CD14-positive monocyte (primary cell): ENCODE results near the gene SLC9A9. TPM values are rescaled to one million over a fixed set of nuclear protein-coding genes. Genes with fewer than 3 reads are reported as not detected.

Source experiments
- DNase-seq, 3 donors: peaks; one replicate each; pipeline ENCODE4 v3.0.0-alpha.2; 2011 to 2022
- H2AFZ ChIP-seq: 2 replicates; pipeline ENCODE4 v1.6.0; 2012; ENCODE audit warnings: mild to moderate bottlenecking, low read depth, low read length, inconsistent platforms; ENCODE audit not compliant: insufficient read depth, poor library complexity, severe bottlenecking
- H3K27ac ChIP-seq, 2 donors: 1 replicate in 1 of 2; 2 replicates in 1 of 2; pipeline ENCODE4 v1.5.1; 2012 to 2013; ENCODE audit warnings: low read length in 2 of 2, control low read depth in 1 of 2, inconsistent platforms in 1 of 2, low read depth in 1 of 2, mild to moderate bottlenecking in 1 of 2
- H3K27me3 ChIP-seq, 2 donors: one replicate each; pipeline versions ENCODE4 v1.6.0 to v1.6.1; 2011 to 2013; ENCODE audit warnings: low read length in 2 of 2; ENCODE audit not compliant: control insufficient read depth in 2 of 2, insufficient read depth in 2 of 2
- H3K36me3 ChIP-seq, 2 donors: replicated peaks in 1 of 2; 1 replicate in 1 of 2; 2 replicates in 1 of 2; pipeline versions ENCODE4 v1.5.1 to v1.6.1; 2012 to 2013; ENCODE audit warnings: low read length in 2 of 2, control low read depth in 1 of 2, inconsistent platforms in 1 of 2, mild to moderate bottlenecking in 1 of 2; ENCODE audit not compliant: insufficient read depth in 2 of 2, control insufficient read depth in 1 of 2
- H3K4me1 ChIP-seq, 2 donors: 1 replicate in 1 of 2; 2 replicates in 1 of 2; pipeline versions ENCODE4 v1.5.1 to v1.6.1; 2012 to 2013; ENCODE audit warnings: low read length in 2 of 2, control low read depth in 1 of 2, inconsistent platforms in 1 of 2, mild to moderate bottlenecking in 1 of 2, moderate library complexity in 1 of 2; ENCODE audit not compliant: insufficient read depth in 2 of 2, control insufficient read depth in 1 of 2
- H3K4me2 ChIP-seq: replicated peaks from 2 replicates; pipeline ENCODE3; 2012; ENCODE audit warnings: low read length, moderate library complexity, mild to moderate bottlenecking; ENCODE audit not compliant: poor library complexity, severe bottlenecking; ENCODE audit errors: extremely low read depth
- H3K4me3 ChIP-seq, 3 experiments: fragments of 200-600 bp in 1 of 3; sonication (generic) in 1 of 3; replicated peaks in 1 of 3; 1 replicate in 2 of 3; 2 replicates in 1 of 3; pipeline ENCODE4 v1.5.1; 2011 to 2013; ENCODE audit warnings: low read length in 3 of 3, mild to moderate bottlenecking in 3 of 3, control low read depth in 2 of 3, low read depth in 2 of 3, inconsistent platforms in 1 of 3, moderate library complexity in 1 of 3
- H3K79me2 ChIP-seq: 2 replicates; pipeline ENCODE4 v1.6.0; 2012; ENCODE audit warnings: mild to moderate bottlenecking, control low read depth, inconsistent platforms, low read length, moderate library complexity; ENCODE audit not compliant: insufficient read depth
- H3K9ac ChIP-seq: 2 replicates; pipeline ENCODE4 v1.6.0; 2017; ENCODE audit warnings: low read length, mild to moderate bottlenecking; ENCODE audit not compliant: insufficient read depth, poor library complexity, severe bottlenecking
- H3K9me3 ChIP-seq, 2 donors: replicated peaks in 1 of 2; 1 replicate in 1 of 2; 2 replicates in 1 of 2; pipeline versions ENCODE4 v1.5.1 to v1.6.1; 2012 to 2013; ENCODE audit warnings: low read length in 2 of 2, control low read depth in 1 of 2; ENCODE audit not compliant: control insufficient read depth in 1 of 2, insufficient read depth in 1 of 2
- H4K20me1 ChIP-seq: 2 replicates; pipeline ENCODE4 v1.6.0; 2012; ENCODE audit warnings: mild to moderate bottlenecking, low read length, control low read depth, moderate library complexity; ENCODE audit not compliant: insufficient read depth
- H3K27ac Mint-ChIP-seq, 7 donors: one replicate each; pipeline ENCODE4 v1.8.0; 2020; ENCODE audit warnings: mild to moderate bottlenecking in 7 of 7, mixed read lengths in 7 of 7, moderate library complexity in 6 of 7, inconsistent platforms in 2 of 7
- H3K27me3 Mint-ChIP-seq, 3 donors: one replicate each; pipeline ENCODE4 v1.8.0; 2021 to 2022; ENCODE audit warnings: low read depth in 3 of 3, mild to moderate bottlenecking in 3 of 3, mixed read lengths in 3 of 3, moderate library complexity in 3 of 3, inconsistent platforms in 1 of 3
- H3K36me3 Mint-ChIP-seq, 2 donors: one replicate each; pipeline ENCODE4 v1.8.0; 2020; ENCODE audit warnings: mixed read lengths in 2 of 2, inconsistent platforms in 1 of 2, mild to moderate bottlenecking in 1 of 2
- H3K4me1 Mint-ChIP-seq: one replicate; pipeline ENCODE4 v1.8.0; 2020; ENCODE audit warnings: mild to moderate bottlenecking, mixed read lengths
- H3K4me3 Mint-ChIP-seq, 2 donors: one replicate each; pipeline ENCODE4 v1.8.0; 2020; ENCODE audit warnings: mild to moderate bottlenecking in 2 of 2, mixed read lengths in 2 of 2, moderate library complexity in 1 of 2
- H3K9me3 Mint-ChIP-seq, 7 donors: one replicate each; pipeline ENCODE4 v1.8.0; 2020 to 2022; ENCODE audit warnings: mixed read lengths in 7 of 7, mild to moderate bottlenecking in 6 of 7, moderate library complexity in 6 of 7, inconsistent platforms in 2 of 7
- CTCF ChIP-seq: fragments of 200-600 bp; IDR thresholded peaks from one replicate; pipeline ENCODE4 v1.8.0; 2022; ENCODE audit warnings: antibody characterized with exemption, mild to moderate bottlenecking
- WGBS: methylation state at CpG from one replicate; pipeline ENCODE4 v1.1.5; 2013; ENCODE audit warnings: missing lambda C conversion rate; ENCODE audit not compliant: insufficient coverage; 5-methylcytosine and 5-hydroxymethylcytosine counted together
- intact Hi-C, 2 donors: fragments of 100-400 bp; cut with micrococcal nuclease; formaldehyde crosslinking; loops; one replicate each; pipeline versions ENCODE4 v1.15.0 to v1.15.1; 2023
- polyA plus RNA-seq, 3 donors: library from polyadenylated mRNA; depleted of rRNA in 1 of 3; unstranded in 2 of 3; stranded (reverse) in 1 of 3; fragments of 300-500 nt in 2 of 3; fragments of >200 nt in 1 of 3; fragmentation: Illumina TruSeq in 2 of 3; gene quantifications; 1 replicate in 2 of 3; 2 replicates in 1 of 3; pipeline ENCODE4 v1.2.3, GENCODE V29; 2012 to 2021

The SLC9A9 gene
- polyA plus RNA-seq, 3 donors = 14.1 to 32.8 (median 27.0) TPM

- no peaks in the 10 kb centered on the region for H3K4me1 ChIP-seq
- H3K36me3 ChIP-seq = no peaks in the 10 kb centered on the region
- no peak overlapping the region for H2AFZ ChIP-seq
- Mint-ChIP-seq H3K36me3 (no peaks in the 10 kb centered on the region), H3K27me3 (peaks cover 0 to 1% (median 0%) of the 10 kb centered on the region in 3 donors), H3K4me1 (no peaks in the 10 kb centered on the region), H3K9me3 (peaks cover 0 to under 1% (median 0%) of the 10 kb centered on the region in 7 donors), H3K27ac (no peak overlapping the region), H3K4me3 (no peak overlapping the region)
- intact Hi-C loops = no loop called here
- H3K9ac ChIP-seq = no peak overlapping the region
- no peaks in the 10 kb centered on the region for H4K20me1 ChIP-seq
- H3K4me3 ChIP-seq = no peak overlapping the region
- DNase-seq = no peak
- H3K4me2 ChIP-seq = no peak overlapping the region
- H3K27ac ChIP-seq = no peak overlapping the region
- no peak for TF ChIP-seq CTCF
- no peaks in the 10 kb centered on the region for H3K79me2 ChIP-seq
- 54% methylated on average over 2 of the region's 3 CpGs for WGBS
- H3K9me3 ChIP-seq = no peaks in the 10 kb centered on the region
- no peaks in the 10 kb centered on the region for H3K27me3 ChIP-seq
Measured at GRCh38 chr3:143242101-143242500, 606.2 kb downstream of the SLC9A9 start.

- no peak for DNase-seq
- Mint-ChIP-seq H3K36me3 (no peaks in the 10 kb centered on the region), H3K4me1 (no peaks in the 10 kb centered on the region), H3K27ac (no peak overlapping the region), H3K9me3 (peaks cover 0 to 5% (median 0%) of the 10 kb centered on the region in 7 donors), H3K4me3 (no peak overlapping the region), H3K27me3 (peaks cover 0 to 1% (median 0%) of the 10 kb centered on the region in 3 donors)
- no peak for TF ChIP-seq CTCF
- Histone ChIP-seq H3K27ac (no peak overlapping the region), H3K27me3 (no peaks in the 10 kb centered on the region), H2AFZ (no peak overlapping the region), H3K79me2 (no peaks in the 10 kb centered on the region), H3K4me1 (peaks cover under 1 to 2% of the 10 kb centered on the region in 2 donors), H4K20me1 (no peaks in the 10 kb centered on the region), H3K4me2 (no peak overlapping the region), H3K4me3 (no peak overlapping the region), H3K9ac (no peak overlapping the region), H3K36me3 (no peaks in the 10 kb centered on the region), H3K9me3 (no peaks in the 10 kb centered on the region)
- 96% methylated on average over 3 of the region's 3 CpGs for WGBS
- intact Hi-C loops = no loop called here
Measured at GRCh38 chr3:143241481-143241951, 606.8 kb downstream of the SLC9A9 start.
